ENCODE measurements around the gene RNF166. TPM values are rescaled to one million over a fixed set of nuclear protein-coding genes. Genes with fewer than 3 reads are reported as not detected.

RNF166 gene
- total RNA-seq, 1 experiment from 2014 or later: 36.3 TPM

GRCh38 chr16:88694221-88695087, 11.8 kb downstream of the RNF166 start:
- BruUV-seq (replicated peaks): no TSS peak
- ChIA-PET CTCF (no interaction called here), POLR2A (ENCODE audit: low non-redundant PET) (no interaction called here)

GRCh38 chr16:88693420-88694177, 12.6 kb downstream of the RNF166 start:
- Histone ChIP-seq H3K9me3 (ENCODE audit: low read depth, low read length, poor library complexity, severe bottlenecking) (no peaks in the 10 kb centered on the region), H3K27me3 (replicated peaks; ENCODE audit: insufficient read depth, low read depth, low read length, poor library complexity) (no peaks in the 10 kb centered on the region), H3K4me1 (ENCODE audit: insufficient read depth, low read length, poor library complexity, severe bottlenecking) (no peaks in the 10 kb centered on the region), H3K27ac (ENCODE audit: low read depth, low read length, poor library complexity, severe bottlenecking) (no peak overlapping the region), H3K4me3 (ENCODE audit: low read depth, low read length, poor library complexity, severe bottlenecking) (no peak overlapping the region), H3K36me3 (ENCODE audit: insufficient read depth, low read length, poor library complexity, severe bottlenecking) (peaks cover 6% of the 10 kb centered on the region)
- TF ChIP-seq EZH2 (IDR thresholded peaks at IDR 0.05; ENCODE audit: borderline replicate concordance, low read depth, low read length, poor library complexity, severe bottlenecking) (no peak), CTCF (conservative IDR thresholded peaks at IDR 0.05; ENCODE audit: low read depth, low read length) (no peak)
- CTCF ChIA-PET: no interaction called here
- POLR2A ChIA-PET (ENCODE audit: low non-redundant PET): no interaction called here
- BruUV-seq (replicated peaks): no TSS peak
- no peak for DNase-seq (ENCODE audit: low spot score)
- intact Hi-C loops (cut with micrococcal nuclease; ENCODE audit: unreplicated experiment): no loop called here

More at GRCh38 chr16:88694221-88695087, 11.8 kb downstream of the RNF166 start:
- no peaks in the 10 kb centered on the region for H3K9me3 ChIP-seq (ENCODE audit: low read depth, low read length, poor library complexity, severe bottlenecking)
- H3K4me3 ChIP-seq (ENCODE audit: low read depth, low read length, poor library complexity, severe bottlenecking): no peak overlapping the region
- H3K27ac ChIP-seq (ENCODE audit: low read depth, low read length, poor library complexity, severe bottlenecking): no peak overlapping the region
- H3K27me3 ChIP-seq (replicated peaks; ENCODE audit: insufficient read depth, low read depth, low read length, poor library complexity): no peaks in the 10 kb centered on the region
- TF ChIP-seq EZH2 (IDR thresholded peaks at IDR 0.05; ENCODE audit: borderline replicate concordance, low read depth, low read length, poor library complexity, severe bottlenecking): no peak
- TF ChIP-seq CTCF (conservative IDR thresholded peaks at IDR 0.05; ENCODE audit: low read depth, low read length): no peak
- DNase-seq (ENCODE audit: low spot score): no peak
- no peaks in the 10 kb centered on the region for H3K4me1 ChIP-seq (ENCODE audit: insufficient read depth, low read length, poor library complexity, severe bottlenecking)
- intact Hi-C loops (cut with micrococcal nuclease; ENCODE audit: unreplicated experiment): no loop called here
- peaks cover 7% of the 10 kb centered on the region for H3K36me3 ChIP-seq (ENCODE audit: insufficient read depth, low read length, poor library complexity, severe bottlenecking)

- intact Hi-C loops (cut with micrococcal nuclease; ENCODE audit: unreplicated experiment): no loop called here
- Histone ChIP-seq H3K36me3 (ENCODE audit: insufficient read depth, low read length, poor library complexity, severe bottlenecking) (no peaks in the 10 kb centered on the region), H3K4me3 (ENCODE audit: low read depth, low read length, poor library complexity, severe bottlenecking) (no peak overlapping the region), H3K27me3 (replicated peaks; ENCODE audit: insufficient read depth, low read depth, low read length, poor library complexity) (no peaks in the 10 kb centered on the region), H3K9me3 (ENCODE audit: low read depth, low read length, poor library complexity, severe bottlenecking) (no peaks in the 10 kb centered on the region), H3K27ac (ENCODE audit: low read depth, low read length, poor library complexity, severe bottlenecking) (no peak overlapping the region), H3K4me1 (ENCODE audit: insufficient read depth, low read length, poor library complexity, severe bottlenecking) (no peaks in the 10 kb centered on the region)
- no TSS peak for BruUV-seq (replicated peaks)
- CTCF ChIA-PET: no interaction called here
- POLR2A ChIA-PET (ENCODE audit: low non-redundant PET): no interaction called here
- no peak for TF ChIP-seq CTCF (conservative IDR thresholded peaks at IDR 0.05; ENCODE audit: low read depth, low read length)
- TF ChIP-seq EZH2 (IDR thresholded peaks at IDR 0.05; ENCODE audit: borderline replicate concordance, low read depth, low read length, poor library complexity, severe bottlenecking): no peak
- no peak for DNase-seq (ENCODE audit: low spot score)
Observed at GRCh38 chr16:88692861-88693260, 13.3 kb downstream of the RNF166 start.
